NCI-H82 treated with DMSO at 0.1 percent for 48 hours (cell line): ENCODE measurements around the gene GMEB1.
"Not testable (repeated sequence)": the region's sequence is repeated elsewhere in the genome, so short reads cannot be mapped to it uniquely, and the experiment has no call there.

Experiments
- DNase-seq: peaks from one replicate; lab custom pipeline; 2025; ENCODE audit not compliant: unreplicated experiment; lab: John Stamatoyannopoulos, UW

GMEB1 gene

DNA sequence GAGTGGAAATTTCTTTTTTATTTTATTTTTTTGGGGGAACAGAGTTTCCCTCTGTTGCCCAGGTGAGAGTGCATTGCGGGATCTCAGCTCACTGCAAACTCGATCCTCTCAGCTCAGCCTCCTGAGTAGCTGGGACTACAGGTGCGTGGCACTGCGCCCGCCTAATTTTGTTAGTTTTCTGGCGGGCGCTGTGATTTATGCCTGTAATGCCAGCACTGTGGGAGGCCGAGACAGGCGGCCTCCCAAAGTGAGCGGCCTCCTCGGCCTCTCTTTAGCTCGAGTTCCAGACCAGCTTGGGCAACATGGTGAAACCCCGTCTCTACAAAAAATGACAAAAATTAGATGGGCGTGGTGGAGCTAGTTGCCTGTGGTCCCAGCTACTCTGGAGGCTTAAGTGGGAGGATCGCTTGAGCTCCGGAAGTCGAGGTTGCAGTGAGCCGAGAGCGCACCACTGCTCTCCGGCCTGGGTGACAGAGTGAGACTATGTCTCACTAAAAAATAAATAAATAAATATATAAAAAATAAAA is 2.7 kb downstream of the GMEB1 start:
- no peak for DNase-seq

DNA sequence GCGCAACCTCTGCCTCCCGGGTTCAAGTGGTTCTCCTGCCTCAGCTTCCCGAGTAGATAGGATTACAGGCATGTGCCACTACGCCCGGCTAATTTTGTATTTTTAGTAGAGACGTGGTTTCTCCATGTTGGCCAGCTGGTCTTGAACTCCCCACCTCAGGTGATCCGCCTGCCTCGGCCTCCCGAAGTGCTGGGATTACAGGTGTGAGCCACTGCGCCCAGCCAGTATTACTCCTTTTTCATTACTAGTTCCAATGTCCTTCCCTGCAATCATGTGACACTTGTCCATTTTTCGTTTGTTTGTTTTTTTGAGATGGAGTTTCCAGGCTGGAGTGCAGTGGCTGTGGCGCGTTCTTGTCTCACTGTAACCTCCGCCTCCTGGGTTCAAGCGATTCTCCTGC is 4.4 kb downstream of the GMEB1 start:
- DNase-seq, result not testable (repeated sequence)

DNA sequence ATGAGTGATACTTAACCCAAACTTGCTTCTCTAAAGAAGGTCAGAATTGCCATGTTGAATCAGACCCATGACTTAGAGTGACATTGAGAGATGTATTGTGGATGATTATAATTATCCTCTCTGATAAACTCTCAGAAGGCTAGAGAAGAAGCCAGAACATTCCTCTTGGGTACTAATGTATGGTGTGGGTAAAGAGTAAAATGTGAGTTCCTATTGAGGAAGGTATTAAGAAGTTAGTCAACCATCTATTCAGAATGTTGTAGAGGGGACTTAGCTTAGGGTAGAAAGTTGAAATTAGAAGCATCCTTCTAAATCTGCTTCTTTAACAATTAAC is 7.3 kb downstream of the GMEB1 start:
- DNase-seq, result no peak

DNA sequence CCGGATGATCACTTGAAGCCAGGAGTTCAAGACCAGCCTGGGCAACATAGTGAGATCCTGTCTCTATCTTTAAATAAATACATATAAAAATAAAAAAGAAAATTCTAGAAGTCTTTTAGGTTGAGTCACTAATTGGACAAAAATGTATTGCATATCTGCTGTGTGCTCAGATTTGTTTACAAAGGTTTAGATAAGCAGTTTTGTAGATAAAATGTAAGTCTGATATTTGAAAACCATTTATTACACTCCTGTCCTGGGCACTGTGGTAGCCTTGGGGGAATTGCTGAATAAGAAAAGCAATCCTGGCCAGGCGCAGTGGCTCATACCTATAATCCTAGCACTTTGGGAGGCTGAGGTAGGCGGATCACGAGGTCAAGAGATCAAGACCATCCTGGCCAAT is 11.6 kb downstream of the GMEB1 start:
- no peak for DNase-seq

DNA sequence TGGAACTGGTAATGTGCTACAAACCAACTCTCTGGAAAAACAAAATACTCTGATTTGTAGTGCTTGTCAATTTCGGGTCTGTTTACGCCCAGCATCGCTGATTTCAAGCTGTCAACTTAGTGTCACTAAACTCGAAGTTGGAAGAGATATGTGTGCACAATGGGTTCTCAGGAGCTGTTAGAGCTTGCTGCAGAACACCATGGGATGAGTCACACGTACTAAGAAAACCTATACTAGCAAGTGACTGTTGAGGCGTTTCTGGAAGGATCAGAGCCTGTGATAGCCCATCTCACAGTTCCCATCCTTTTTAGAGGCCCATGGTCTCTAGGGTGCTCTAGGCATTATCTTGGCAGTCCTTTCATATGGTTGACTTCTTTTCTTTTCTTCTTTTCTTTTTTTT is 14.3 kb downstream of the GMEB1 start:
- no peak for DNase-seq

DNA sequence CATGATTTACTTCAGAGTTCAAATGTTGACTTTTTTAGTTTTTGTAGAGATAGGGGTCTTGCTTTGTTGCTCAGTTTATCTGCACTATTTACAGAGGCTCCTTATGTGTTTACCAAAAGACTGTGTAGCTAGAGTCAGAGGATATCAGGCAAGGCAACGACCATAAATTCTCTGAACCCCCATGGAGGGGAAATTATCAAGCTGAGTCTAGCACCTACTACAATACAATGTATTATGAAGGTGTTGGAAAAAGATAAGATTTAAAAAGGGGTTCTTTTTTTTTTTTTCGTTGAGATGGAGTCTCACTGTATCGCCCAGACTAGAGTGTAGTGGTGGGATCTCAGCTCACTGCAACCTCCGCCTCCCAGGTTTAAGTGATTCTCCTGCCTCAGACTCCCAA is 16.4 kb downstream of the GMEB1 start:
- DNase-seq, result no peak

DNA sequence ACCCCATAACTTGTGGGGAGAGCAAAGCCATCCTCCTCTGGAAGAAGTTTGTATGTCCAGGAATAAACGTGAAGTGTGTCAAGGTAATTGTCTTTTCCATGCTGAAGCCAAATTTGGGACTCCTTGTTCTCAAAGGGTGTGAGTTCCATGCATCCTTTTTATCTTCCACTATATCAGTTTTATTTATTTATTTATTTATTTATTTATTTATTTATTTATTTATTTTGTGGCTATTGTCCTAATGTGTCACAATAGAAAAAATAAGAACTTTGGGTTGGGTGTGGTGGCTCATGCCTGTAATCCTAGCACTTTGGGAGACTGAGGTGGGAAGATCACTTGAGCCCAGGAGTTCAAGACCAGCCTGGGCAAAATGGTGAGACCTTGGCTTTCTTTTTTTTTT is 23.0 kb downstream of the GMEB1 start:
- not testable (repeated sequence) for DNase-seq

DNA sequence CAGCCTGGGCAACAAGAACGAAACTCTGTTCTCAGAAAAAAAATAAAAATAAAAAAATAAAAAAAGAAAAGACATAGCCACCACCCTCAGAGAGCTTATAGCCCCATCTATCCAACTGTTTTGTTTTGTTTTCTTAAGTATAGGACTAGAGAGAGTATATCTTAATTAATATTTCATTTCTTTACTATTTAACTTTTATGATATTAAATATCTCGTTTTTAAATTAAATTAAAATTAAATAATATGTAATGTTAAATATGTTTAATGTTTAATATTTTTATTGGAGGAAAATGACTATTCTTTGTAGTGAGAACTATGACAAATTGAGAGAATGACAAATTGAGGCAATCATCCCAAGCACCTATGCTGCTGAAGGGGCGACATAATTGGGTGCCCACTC is 35.0 kb downstream of the GMEB1 start:
- DNase-seq, result no peak

DNA sequence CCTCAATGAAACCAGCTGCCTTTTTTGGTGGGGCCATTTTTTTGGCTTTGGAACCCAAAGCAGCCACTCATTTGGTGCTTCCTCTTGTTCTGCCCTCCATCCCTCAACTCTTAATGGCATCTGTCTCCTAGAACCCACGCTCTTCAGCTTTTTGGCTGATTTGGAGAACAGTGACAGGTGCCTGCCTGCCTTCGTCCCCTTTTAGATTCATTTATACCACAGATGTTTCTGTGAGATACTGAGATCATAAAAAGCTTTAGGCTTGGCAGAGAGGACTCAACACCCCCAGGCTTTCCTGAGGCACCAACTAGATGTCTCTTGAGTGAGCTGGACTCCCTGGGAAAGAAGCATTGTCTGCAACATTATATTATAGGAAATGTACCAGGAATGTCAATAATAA is 47.8 kb downstream of the GMEB1 start:
- no peak for DNase-seq

DNA sequence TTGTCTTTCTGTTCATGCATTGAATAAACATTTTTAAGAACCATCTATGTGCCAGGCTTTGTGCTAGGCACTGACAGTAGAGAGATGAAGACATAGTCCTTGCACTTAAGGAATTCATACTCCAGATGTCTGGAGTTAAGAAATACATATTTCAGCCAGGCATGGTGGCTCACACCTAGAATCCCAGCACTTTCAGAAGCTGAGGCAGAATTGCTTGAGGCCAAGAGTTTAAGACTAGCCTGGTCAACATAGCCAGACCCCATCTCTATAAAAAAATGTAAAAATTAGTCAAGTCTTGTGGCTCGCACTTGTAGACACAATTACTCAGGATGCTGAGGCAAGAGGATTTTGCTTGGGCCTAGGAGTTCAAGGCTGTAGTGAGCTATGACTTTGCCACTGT is 49.6 kb downstream of the GMEB1 start:
- DNase-seq, result no peak

DNA sequence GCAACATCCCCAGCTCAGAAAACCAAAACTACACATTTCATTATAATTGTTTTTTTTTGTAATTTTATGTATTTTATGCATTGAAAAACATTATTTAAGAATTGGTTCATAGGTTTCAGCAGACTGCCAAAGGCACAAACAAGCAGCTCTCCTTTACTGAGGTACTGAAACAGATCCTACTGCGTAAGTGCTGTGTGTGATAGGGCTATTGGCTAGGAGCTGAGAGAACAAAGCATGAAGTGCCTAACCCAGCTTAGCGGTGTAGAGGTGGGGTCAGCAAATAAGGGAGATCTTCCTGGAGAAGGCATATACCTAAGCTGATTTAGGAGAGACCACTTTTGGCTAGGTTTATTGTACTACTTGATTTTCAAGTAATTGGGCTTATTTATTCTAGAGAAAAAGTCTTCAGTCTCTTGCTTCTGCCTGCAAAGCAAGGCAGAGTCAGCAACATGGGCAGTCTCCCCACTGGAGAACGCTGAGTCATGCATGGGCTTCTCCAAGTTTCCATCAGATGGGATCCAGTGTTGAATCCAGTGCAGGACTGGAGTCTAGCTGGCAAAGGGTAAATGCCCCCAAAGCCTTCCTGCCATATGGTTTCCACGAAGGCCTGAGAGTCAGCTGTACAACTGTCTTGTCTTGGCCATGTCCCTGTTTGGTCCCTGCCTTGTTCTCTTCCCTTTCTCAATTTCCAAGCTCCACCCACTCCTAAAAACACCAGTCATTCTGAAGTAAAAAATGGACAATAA is 50.2 kb downstream of the GMEB1 start:
- no peak for DNase-seq

DNA sequence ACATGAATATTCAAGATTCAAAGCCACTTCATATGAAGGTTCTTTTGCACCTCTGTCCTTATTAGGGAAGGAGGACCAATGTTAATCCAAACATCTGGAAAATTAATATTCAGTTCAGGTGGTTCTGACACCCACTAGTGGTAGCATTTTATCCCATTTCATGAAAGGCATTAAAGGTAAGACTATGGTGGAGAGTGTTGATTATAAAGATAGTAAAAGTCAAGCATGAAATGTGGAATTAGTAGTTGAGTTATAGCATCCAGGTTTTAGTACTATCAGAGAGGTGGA is 50.7 kb downstream of the GMEB1 start:
- DNase-seq, result no peak

DNA sequence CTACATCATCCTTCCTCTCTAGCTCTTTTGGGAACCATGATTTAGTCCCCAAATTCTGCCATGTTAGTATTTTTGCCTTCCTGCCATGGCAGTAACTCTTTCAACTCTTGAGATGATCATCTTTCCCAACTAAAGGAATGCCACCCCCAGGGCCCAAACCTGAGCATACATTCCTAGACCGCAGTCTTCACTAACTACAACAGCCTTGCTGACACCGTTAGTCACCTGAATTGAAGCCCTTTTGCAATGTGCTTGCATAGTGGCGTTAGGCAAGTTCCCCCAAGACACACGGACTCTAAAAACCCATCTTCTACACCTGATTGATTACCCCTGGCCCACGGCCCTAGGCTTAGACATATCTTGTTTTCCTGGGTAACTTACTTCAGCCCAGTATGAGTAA is 51.8 kb downstream of the GMEB1 start:
- no peak for DNase-seq

DNA sequence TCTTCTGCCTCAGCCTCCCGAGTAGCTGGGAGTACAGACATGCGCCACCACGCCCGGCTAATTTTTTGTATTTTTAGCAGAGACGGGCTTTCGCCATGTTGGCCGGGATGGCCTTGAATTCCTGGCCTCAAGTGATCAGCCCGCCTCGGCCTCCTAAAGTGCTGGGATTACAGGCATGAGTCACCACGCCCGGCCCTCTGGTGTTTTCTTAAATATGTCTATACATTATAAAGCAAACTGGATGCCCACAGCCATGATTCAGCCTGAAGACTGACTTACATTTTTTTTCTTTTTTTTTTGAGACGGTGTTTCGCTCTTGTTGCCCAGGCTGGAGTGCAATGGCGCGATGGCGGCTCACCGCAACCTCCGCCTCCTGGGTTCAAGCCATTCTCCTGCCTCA is 53.3 kb downstream of the GMEB1 start:
- DNase-seq, result not testable (repeated sequence)

DNA sequence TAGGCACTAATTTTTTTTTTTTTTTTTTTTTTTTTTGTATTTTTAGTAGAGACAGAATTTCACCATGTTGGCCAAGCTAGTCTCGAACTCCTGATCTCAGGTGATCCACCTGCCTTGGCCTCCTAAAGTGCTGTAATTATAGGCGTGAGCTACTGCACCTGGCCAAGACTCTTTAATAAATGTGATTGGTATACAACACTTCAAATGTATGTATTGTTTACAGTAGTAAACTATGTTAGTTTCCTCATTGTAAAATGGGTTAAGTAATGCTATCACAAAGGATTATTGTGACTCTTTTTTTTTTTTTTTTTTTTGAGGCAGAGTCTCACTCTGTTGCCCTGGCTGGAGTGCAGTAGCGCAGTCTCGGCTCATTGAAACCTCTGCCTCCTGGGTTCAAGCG is 56.8 kb downstream of the GMEB1 start:
- DNase-seq, result not testable (repeated sequence)

DNA sequence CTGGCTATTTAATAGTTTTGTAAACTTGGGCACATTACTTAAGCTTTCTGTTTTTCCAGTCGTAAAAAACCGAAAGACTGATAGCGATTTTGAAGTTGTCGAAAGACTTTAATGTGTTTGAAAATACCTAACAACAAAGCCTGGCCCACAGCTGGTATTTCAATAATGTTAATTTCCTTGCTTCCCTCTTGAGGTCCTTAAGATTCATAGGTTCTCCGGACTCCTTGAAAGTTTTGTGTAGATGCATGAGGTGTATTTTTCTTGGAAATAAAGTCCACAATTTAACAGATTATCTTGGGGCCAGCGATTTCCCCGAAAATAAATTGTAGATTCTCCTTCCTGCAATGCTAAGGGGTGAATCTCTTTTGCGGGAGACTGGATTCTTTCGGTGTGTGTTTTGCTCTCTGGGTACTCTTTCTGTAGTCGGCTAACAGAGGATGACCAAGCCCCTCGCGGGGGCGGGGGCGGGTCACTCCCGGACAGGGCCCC is 67.4 kb downstream of the GMEB1 start:
- no peak for DNase-seq

DNA sequence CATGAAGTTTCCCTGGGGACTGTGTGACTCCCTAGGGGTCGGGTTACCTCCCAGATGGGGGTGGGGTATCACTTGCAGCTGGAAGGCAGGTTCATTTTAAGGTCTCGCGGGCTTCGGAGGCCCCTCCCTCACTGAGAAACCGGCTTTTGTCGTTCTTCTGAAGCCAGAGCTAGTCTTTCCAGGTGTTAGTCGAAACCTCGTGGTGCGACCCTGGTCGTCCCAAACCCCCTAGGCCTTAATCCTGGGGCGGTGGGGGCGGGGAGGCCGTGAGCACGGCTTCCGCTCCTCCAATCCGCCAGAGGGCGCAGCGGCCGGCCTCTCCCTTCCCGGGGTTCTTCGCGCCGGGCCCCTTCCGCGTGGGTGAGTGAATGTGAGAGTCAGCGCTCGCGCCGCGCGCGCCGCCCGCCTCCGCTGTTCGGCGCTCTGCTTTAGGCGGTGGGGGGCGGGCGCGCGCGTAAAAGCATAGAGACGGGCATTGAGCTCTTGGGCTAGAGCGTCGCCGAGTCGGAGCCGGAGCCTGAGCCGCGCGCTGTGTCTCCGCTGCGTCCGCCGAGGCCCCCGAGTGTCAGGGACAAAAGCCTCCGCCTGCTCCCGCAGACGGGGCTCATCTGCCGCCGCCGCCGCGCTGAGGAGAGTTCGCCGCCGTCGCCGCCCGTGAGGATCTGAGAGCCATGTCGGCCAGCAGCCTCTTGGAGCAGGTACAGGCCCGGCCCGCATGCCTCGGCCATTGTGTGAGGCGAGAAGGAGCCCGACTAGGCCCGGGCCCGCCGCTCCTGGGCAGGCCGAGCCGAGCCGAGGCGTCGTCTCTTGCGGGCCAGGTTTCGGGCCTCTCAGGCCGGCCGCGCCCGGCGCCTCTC is 68.1 kb downstream of the GMEB1 start, which contains the start of gene YTHDF2:
TSS of gene YTHDF2 (plus strand) at position 491 of the 857 bp plus-strand sequence. CDS start at position 672, 181 bp downstream.
- peak; percentile 94 for DNase-seq

DNA sequence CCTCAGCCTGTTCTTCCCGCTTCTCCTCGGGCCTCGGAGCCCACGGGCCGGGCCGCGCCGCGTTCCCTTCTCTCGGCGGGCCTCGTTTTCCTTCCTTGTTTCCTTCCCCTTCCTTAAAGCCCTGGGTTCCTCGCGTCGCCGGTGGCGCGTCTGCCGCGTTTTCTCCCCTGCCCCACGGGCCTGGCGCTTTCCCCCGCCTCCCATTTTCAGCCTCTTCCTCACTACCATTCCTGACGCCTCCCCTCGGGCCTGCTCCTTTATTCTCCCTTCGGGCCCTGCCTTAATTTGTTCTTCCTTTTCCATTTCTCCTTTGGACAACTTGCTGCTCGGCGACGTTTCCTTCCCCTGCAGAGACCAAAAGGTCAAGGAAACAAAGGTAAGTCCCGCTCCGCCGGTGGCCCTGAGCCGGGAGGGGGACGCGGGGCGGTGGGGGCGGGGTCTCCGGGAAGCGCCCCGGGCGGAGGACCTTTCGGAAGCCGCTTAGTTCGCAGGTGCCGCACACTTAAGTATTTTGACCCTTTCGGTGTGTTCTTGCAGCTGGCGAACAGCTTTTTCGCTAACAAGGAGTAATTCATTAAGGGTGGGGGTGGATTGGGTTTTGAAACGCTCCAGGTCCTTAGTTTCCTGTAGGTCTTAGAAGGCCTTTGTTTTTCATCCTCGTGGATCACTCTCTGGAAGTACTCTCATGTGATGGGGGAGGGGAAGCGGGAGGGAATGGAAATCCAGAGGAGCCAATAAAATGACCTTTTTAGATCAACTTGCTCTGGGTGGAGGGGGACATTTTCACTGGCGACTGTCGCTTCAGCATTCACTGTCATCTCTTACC is 68.9 kb downstream of the GMEB1 start:
- peak; percentile 49 for DNase-seq

DNA sequence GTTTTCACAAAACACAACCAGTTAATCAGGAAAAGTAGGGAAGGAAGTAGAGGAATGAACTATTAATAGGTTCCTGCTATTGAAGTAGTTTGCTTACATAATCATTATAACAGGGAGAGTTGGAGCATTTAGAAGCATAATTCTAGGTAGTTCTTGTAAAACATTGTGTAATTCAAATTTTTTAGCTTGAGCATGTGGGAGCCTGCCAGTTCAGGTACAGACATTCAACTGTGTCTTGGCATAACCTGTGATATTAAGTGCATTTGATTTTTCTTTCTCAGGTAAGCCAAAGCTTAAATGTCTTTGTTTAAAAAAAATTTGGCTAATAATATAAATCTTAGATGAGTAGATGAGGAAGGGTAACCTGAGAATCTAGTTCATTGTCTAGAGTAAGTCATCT is 71.5 kb downstream of the GMEB1 start:
- no peak for DNase-seq

DNA sequence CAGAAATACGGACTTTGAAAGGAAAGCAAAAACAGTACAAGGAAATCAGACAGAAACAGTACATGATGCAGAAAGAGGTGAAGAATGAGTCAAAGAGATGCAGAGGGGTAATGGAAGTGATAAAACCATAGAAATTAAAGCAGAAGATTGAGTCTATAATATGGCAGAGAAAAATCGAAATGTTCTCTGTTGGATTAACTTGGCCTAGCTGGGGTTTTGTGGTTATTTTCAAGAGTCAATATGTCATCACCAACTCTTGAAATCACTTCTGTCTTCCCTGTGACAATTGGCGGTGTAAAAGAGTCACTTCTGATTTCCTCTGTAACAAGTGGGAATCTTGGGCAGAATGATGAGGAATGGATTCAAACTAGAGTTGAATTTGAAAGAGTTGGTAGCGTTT is 75.6 kb downstream of the GMEB1 start:
- no peak for DNase-seq

DNA sequence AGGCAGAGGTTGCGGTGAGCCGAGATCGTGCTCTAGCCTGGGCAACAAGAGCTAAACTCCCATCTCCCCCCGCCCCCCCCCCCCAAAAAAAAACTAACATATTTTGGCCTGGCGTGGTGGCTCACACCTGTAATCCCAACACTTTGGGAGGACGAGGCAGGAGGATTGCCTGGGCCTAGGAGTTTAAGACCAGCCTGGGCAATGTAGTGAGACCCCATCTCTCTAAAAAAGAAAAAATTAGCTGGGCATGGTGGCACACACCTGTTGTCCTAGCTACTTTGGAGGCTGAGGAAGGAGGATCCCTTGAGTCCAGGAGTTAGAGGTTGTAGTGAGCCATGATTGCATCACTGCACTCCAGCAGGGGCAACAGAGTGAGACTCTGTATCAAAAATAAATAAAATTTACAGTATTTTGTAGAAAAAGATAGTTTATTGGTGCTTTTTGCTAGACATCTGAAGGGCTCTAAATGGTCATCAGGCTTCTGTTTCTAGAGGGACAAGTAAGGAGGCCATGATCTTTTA is 77.1 kb downstream of the GMEB1 start:
- no peak for DNase-seq
